Effector memory CD8-positive, alpha-beta T cell (primary cell): ENCODE results near the gene FCN2.
"Not testable (repeated sequence)": the region's sequence is repeated elsewhere in the genome, so short reads cannot be mapped to it uniquely, and the experiment has no call there.

ENCODE experiments used
- ATAC-seq: fragments of 150-1000 bp; cut with Tn5 transposase; replicated peaks from 2 replicates; pipeline ENCODE4 v1.10.0; 2021; ENCODE audit warnings: mild to moderate bottlenecking, moderate library complexity
- DNase-seq, 3 experiments: peaks; one replicate each; pipeline ENCODE4 v3.0.0; 2021
- H3K27ac Mint-ChIP-seq, 2 donors: one replicate each; pipeline ENCODE4 v1.8.0; 2022; ENCODE audit warnings: mild to moderate bottlenecking in 2 of 2, mixed read lengths in 2 of 2, moderate library complexity in 2 of 2
- H3K27me3 Mint-ChIP-seq, 2 donors: one replicate each; pipeline ENCODE4 v1.8.0; 2022; ENCODE audit warnings: mixed read lengths in 2 of 2
- H3K36me3 Mint-ChIP-seq: one replicate; pipeline ENCODE4 v1.8.0; 2022; ENCODE audit warnings: mild to moderate bottlenecking, moderate library complexity, mixed read lengths; ENCODE audit not compliant: insufficient read depth
- H3K4me1 Mint-ChIP-seq, 2 donors: one replicate each; pipeline ENCODE4 v1.8.0; 2022; ENCODE audit warnings: low read depth in 2 of 2, mixed read lengths in 2 of 2
- H3K4me3 Mint-ChIP-seq, 2 donors: one replicate each; pipeline ENCODE4 v1.8.0; 2022; ENCODE audit warnings: mild to moderate bottlenecking in 2 of 2, mixed read lengths in 2 of 2, moderate library complexity in 2 of 2
- H3K9me3 Mint-ChIP-seq, 2 donors: one replicate each; pipeline ENCODE4 v1.8.0; 2022; ENCODE audit warnings: mixed read lengths in 2 of 2

FCN2 gene

GRCh38 chr9:134854541-134854981, 26.0 kb upstream of the FCN2 start:
- Mint-ChIP-seq H3K27ac (no peak overlapping the region), H3K27me3 (peaks cover 28 to 50% of the 10 kb centered on the region in 2 donors), H3K36me3 (no peaks in the 10 kb centered on the region), H3K4me3 (no peak overlapping the region), H3K4me1 (no peaks in the 10 kb centered on the region), H3K9me3 (no peaks in the 10 kb centered on the region)
- ATAC-seq (no peak), DNase-seq (no peak)

GRCh38 chr9:134855231-134855899, 25.2 kb upstream of the FCN2 start:
- no peak overlapping the region for H3K4me3 Mint-ChIP-seq
- no peak for ATAC-seq
- peaks cover 28 to 58% of the 10 kb centered on the region in 2 donors for H3K27me3 Mint-ChIP-seq
- no peak for DNase-seq
- H3K27ac Mint-ChIP-seq: no peak overlapping the region
- H3K4me1 Mint-ChIP-seq: no peaks in the 10 kb centered on the region
- H3K9me3 Mint-ChIP-seq: no peaks in the 10 kb centered on the region
- H3K36me3 Mint-ChIP-seq: no peaks in the 10 kb centered on the region

GRCh38 chr9:134855900-134856377, 24.7 kb upstream of the FCN2 start:
- no peak overlapping the region for H3K27ac Mint-ChIP-seq
- no peak for ATAC-seq
- peaks cover 28 to 64% of the 10 kb centered on the region in 2 donors for H3K27me3 Mint-ChIP-seq
- no peaks in the 10 kb centered on the region for H3K4me1 Mint-ChIP-seq
- no peak for DNase-seq
- H3K36me3 Mint-ChIP-seq: no peaks in the 10 kb centered on the region
- H3K4me3 Mint-ChIP-seq: no peak overlapping the region
- no peaks in the 10 kb centered on the region for H3K9me3 Mint-ChIP-seq

- H3K27me3 Mint-ChIP-seq: peaks cover 32 to 77% of the 10 kb centered on the region in 2 donors
- not testable (repeated sequence) for H3K36me3 Mint-ChIP-seq, ATAC-seq, DNase-seq, H3K9me3 Mint-ChIP-seq, H3K4me3 Mint-ChIP-seq, H3K27ac Mint-ChIP-seq, H3K4me1 Mint-ChIP-seq
Measured at GRCh38 chr9:134857451-134857850, 23.2 kb upstream of the FCN2 start.

- Mint-ChIP-seq H3K4me3 (no peak overlapping the region), H3K27ac (no peak overlapping the region)
- DNase-seq: no peak
Measured at GRCh38 chr9:134858051-134858841, 22.4 kb upstream of the FCN2 start.

GRCh38 chr9:134860510-134860909, 20.1 kb upstream of the FCN2 start:
- H3K36me3 Mint-ChIP-seq: no peaks in the 10 kb centered on the region
- H3K27me3 Mint-ChIP-seq: peaks cover 32 to 69% of the 10 kb centered on the region in 2 donors
- DNase-seq (no peak), ATAC-seq (no peak)
- no peaks in the 10 kb centered on the region for H3K9me3 Mint-ChIP-seq
- H3K27ac Mint-ChIP-seq: no peak overlapping the region
- H3K4me1 Mint-ChIP-seq: no peaks in the 10 kb centered on the region
- H3K4me3 Mint-ChIP-seq: no peak overlapping the region

More at GRCh38 chr9:134858051-134858841, 22.4 kb upstream of the FCN2 start:
- peaks cover 32 to 77% of the 10 kb centered on the region in 2 donors for H3K27me3 Mint-ChIP-seq
- no peaks in the 10 kb centered on the region for H3K4me1 Mint-ChIP-seq
- H3K9me3 Mint-ChIP-seq: no peaks in the 10 kb centered on the region
- no peaks in the 10 kb centered on the region for H3K36me3 Mint-ChIP-seq
- ATAC-seq: no peak

- peaks cover 23 to 57% of the 10 kb centered on the region in 2 donors for H3K27me3 Mint-ChIP-seq
- no peak overlapping the region for H3K4me3 Mint-ChIP-seq
- DNase-seq: no peak
Measured at GRCh38 chr9:134861595-134862334, 18.8 kb upstream of the FCN2 start.

GRCh38 chr9:134863306-134863902, 17.2 kb upstream of the FCN2 start:
- no peak for DNase-seq
- H3K27ac Mint-ChIP-seq: no peak overlapping the region
- H3K4me3 Mint-ChIP-seq: no peak overlapping the region
- no peaks in the 10 kb centered on the region for H3K4me1 Mint-ChIP-seq
- peaks cover 10 to 46% of the 10 kb centered on the region in 2 donors for H3K27me3 Mint-ChIP-seq
- no peak for ATAC-seq
- H3K36me3 Mint-ChIP-seq: no peaks in the 10 kb centered on the region
- H3K9me3 Mint-ChIP-seq: no peaks in the 10 kb centered on the region

More at GRCh38 chr9:134861595-134862334, 18.8 kb upstream of the FCN2 start:
- no peak for ATAC-seq
- Mint-ChIP-seq H3K27ac (no peak overlapping the region), H3K4me1 (no peaks in the 10 kb centered on the region), H3K9me3 (no peaks in the 10 kb centered on the region), H3K36me3 (no peaks in the 10 kb centered on the region)

GRCh38 chr9:134863941-134864820, 16.4 kb upstream of the FCN2 start:
- Mint-ChIP-seq H3K4me3 (no peak overlapping the region), H3K4me1 (no peaks in the 10 kb centered on the region), H3K27ac (no peak overlapping the region), H3K36me3 (no peaks in the 10 kb centered on the region), H3K27me3 (peaks cover 4 to 48% of the 10 kb centered on the region in 2 donors), H3K9me3 (no peaks in the 10 kb centered on the region)
- ATAC-seq (no peak), DNase-seq (no peak)

GRCh38 chr9:134864821-134865190, 15.8 kb upstream of the FCN2 start:
- H3K27ac Mint-ChIP-seq: no peak overlapping the region
- no peak for ATAC-seq
- no peaks in the 10 kb centered on the region for H3K9me3 Mint-ChIP-seq
- H3K4me1 Mint-ChIP-seq: no peaks in the 10 kb centered on the region
- peaks cover 9 to 50% of the 10 kb centered on the region in 2 donors for H3K27me3 Mint-ChIP-seq
- no peak overlapping the region for H3K4me3 Mint-ChIP-seq
- H3K36me3 Mint-ChIP-seq: no peaks in the 10 kb centered on the region
- no peak for DNase-seq

- no peak for DNase-seq
- Mint-ChIP-seq H3K27me3 (peaks cover 4 to 51% of the 10 kb centered on the region in 2 donors), H3K27ac (no peak overlapping the region), H3K4me1 (no peaks in the 10 kb centered on the region), H3K4me3 (no peak overlapping the region), H3K36me3 (no peaks in the 10 kb centered on the region), H3K9me3 (no peaks in the 10 kb centered on the region)
- ATAC-seq: no peak
Measured at GRCh38 chr9:134867917-134868750, 12.5 kb upstream of the FCN2 start.
